Measurements from ENCODE around the gene SYT11.
"Not testable (repeated sequence)": the region's sequence is repeated elsewhere in the genome, so short reads cannot be mapped to it uniquely, and the experiment has no call there.

SYT11 gene

GRCh38 chr1:155890251-155890650 is 30.9 kb downstream of the SYT11 start:
- no peaks in the 10 kb centered on the region for H3K9me3 ChIP-seq (ENCODE audit: insufficient read depth, low read depth, low read length)
- H3K27me3 ChIP-seq (ENCODE audit: insufficient read depth, low read length, poor library complexity, severe bottlenecking) = no peaks in the 10 kb centered on the region
- no peaks in the 10 kb centered on the region for H3K79me2 ChIP-seq (ENCODE audit: insufficient read depth, low read length)
- H3K36me3 ChIP-seq (ENCODE audit: insufficient read depth, low read length) = no peaks in the 10 kb centered on the region
- H3K4me2 ChIP-seq (ENCODE audit: low read depth, low read length, poor library complexity, severe bottlenecking) = no peak overlapping the region
- no peaks in the 10 kb centered on the region for H3K9me2 ChIP-seq (replicated peaks; ENCODE audit: low read depth, low read length)
- H2AFZ ChIP-seq (ENCODE audit: low read length) = no peak overlapping the region
- no peaks in the 10 kb centered on the region for H4K20me1 ChIP-seq (ENCODE audit: insufficient read depth, low read length, poor library complexity, severe bottlenecking)
- H3K9ac ChIP-seq (ENCODE audit: low read depth, low read length, poor library complexity, severe bottlenecking) = no peak overlapping the region
- no peaks in the 10 kb centered on the region for H3F3A ChIP-seq (ENCODE audit: low read depth)
- no peak overlapping the region for H3K4me3 ChIP-seq (ENCODE audit: low read length, poor library complexity, severe bottlenecking)
- TF ChIP-seq CTCF (conservative IDR thresholded peaks at IDR 0.05; ENCODE audit: low read length) = no peak
- H3K4me1 ChIP-seq (ENCODE audit: insufficient read depth, low read length, poor library complexity, severe bottlenecking) = peaks cover 6% of the 10 kb centered on the region

GRCh38 chr1:155892796-155893195 is 33.4 kb downstream of the SYT11 start:
- H3K4me1 ChIP-seq (ENCODE audit: insufficient read depth, low read length, poor library complexity, severe bottlenecking) = peaks cover 6% of the 10 kb centered on the region
- no peaks in the 10 kb centered on the region for H4K20me1 ChIP-seq (ENCODE audit: insufficient read depth, low read length, poor library complexity, severe bottlenecking)
- H3K9me3 ChIP-seq (ENCODE audit: insufficient read depth, low read depth, low read length) = no peaks in the 10 kb centered on the region
- no peaks in the 10 kb centered on the region for H3K27me3 ChIP-seq (ENCODE audit: insufficient read depth, low read length, poor library complexity, severe bottlenecking)
- H2AFZ ChIP-seq (ENCODE audit: low read length) = peak overlapping the region; percentile 64; the same call in 1 of the 2 replicates
- H3F3A ChIP-seq (ENCODE audit: low read depth) = no peaks in the 10 kb centered on the region
- peak overlapping the region; percentile 37 for H3K9ac ChIP-seq (ENCODE audit: low read depth, low read length, poor library complexity, severe bottlenecking)
- H3K36me3 ChIP-seq (ENCODE audit: insufficient read depth, low read length) = no peaks in the 10 kb centered on the region
- H3K4me3 ChIP-seq (ENCODE audit: low read length, poor library complexity, severe bottlenecking) = no peak overlapping the region
- no peaks in the 10 kb centered on the region for H3K9me2 ChIP-seq (replicated peaks; ENCODE audit: low read depth, low read length)
- H3K79me2 ChIP-seq (ENCODE audit: insufficient read depth, low read length) = no peaks in the 10 kb centered on the region
- H3K4me2 ChIP-seq (ENCODE audit: low read depth, low read length, poor library complexity, severe bottlenecking) = peak overlapping the region; percentile 51
- TF ChIP-seq CTCF (conservative IDR thresholded peaks at IDR 0.05; ENCODE audit: low read length) = no peak

GRCh38 chr1:155893389-155894142 is 34.2 kb downstream of the SYT11 start:
- Histone ChIP-seq H3K4me1 (ENCODE audit: insufficient read depth, low read length, poor library complexity, severe bottlenecking) (peaks cover 6% of the 10 kb centered on the region), H3F3A (ENCODE audit: low read depth) (no peaks in the 10 kb centered on the region), H3K4me2 (ENCODE audit: low read depth, low read length, poor library complexity, severe bottlenecking) (peak overlapping the region; percentile 51), H4K20me1 (ENCODE audit: insufficient read depth, low read length, poor library complexity, severe bottlenecking) (no peaks in the 10 kb centered on the region), H3K9ac (ENCODE audit: low read depth, low read length, poor library complexity, severe bottlenecking) (peak overlapping the region; percentile 37), H3K9me2 (replicated peaks; ENCODE audit: low read depth, low read length) (no peaks in the 10 kb centered on the region), H3K79me2 (ENCODE audit: insufficient read depth, low read length) (no peaks in the 10 kb centered on the region), H3K36me3 (ENCODE audit: insufficient read depth, low read length) (no peaks in the 10 kb centered on the region), H2AFZ (ENCODE audit: low read length) (peak overlapping the region; percentile 64), H3K9me3 (ENCODE audit: insufficient read depth, low read depth, low read length) (no peaks in the 10 kb centered on the region), H3K27me3 (ENCODE audit: insufficient read depth, low read length, poor library complexity, severe bottlenecking) (no peaks in the 10 kb centered on the region), H3K4me3 (ENCODE audit: low read length, poor library complexity, severe bottlenecking) (peak overlapping the region; percentile 7)
- TF ChIP-seq CTCF (conservative IDR thresholded peaks at IDR 0.05; ENCODE audit: low read length) = no peak
- no peak for TF ChIP-seq EZH2phosphoT487 (IDR thresholded peaks at IDR 0.05; ENCODE audit: borderline replicate concordance)

- H4K20me1 ChIP-seq (ENCODE audit: insufficient read depth, low read length, poor library complexity, severe bottlenecking); H3K9me2 ChIP-seq (replicated peaks; ENCODE audit: low read depth, low read length); H3K4me2 ChIP-seq (ENCODE audit: low read depth, low read length, poor library complexity, severe bottlenecking); H3K4me1 ChIP-seq (ENCODE audit: insufficient read depth, low read length, poor library complexity, severe bottlenecking); H3K9ac ChIP-seq (ENCODE audit: low read depth, low read length, poor library complexity, severe bottlenecking); H3K79me2 ChIP-seq (ENCODE audit: insufficient read depth, low read length); H3K9me3 ChIP-seq (ENCODE audit: insufficient read depth, low read depth, low read length); H3K4me3 ChIP-seq (ENCODE audit: low read length, poor library complexity, severe bottlenecking); H2AFZ ChIP-seq (ENCODE audit: low read length); H3K27me3 ChIP-seq (ENCODE audit: insufficient read depth, low read length, poor library complexity, severe bottlenecking); H3F3A ChIP-seq (ENCODE audit: low read depth): not testable (repeated sequence)
- H3K36me3 ChIP-seq (ENCODE audit: insufficient read depth, low read length) = peaks cover 17% of the 10 kb centered on the region; the same call in 1 of the 2 replicates
Measured at GRCh38 chr1:155895617-155896016, 36.2 kb downstream of the SYT11 start.

GRCh38 chr1:155896476-155896875 is 37.1 kb downstream of the SYT11 start:
- H3K4me1 ChIP-seq (ENCODE audit: insufficient read depth, low read length, poor library complexity, severe bottlenecking); H3K9ac ChIP-seq (ENCODE audit: low read depth, low read length, poor library complexity, severe bottlenecking); H3K4me2 ChIP-seq (ENCODE audit: low read depth, low read length, poor library complexity, severe bottlenecking); H3K79me2 ChIP-seq (ENCODE audit: insufficient read depth, low read length); H4K20me1 ChIP-seq (ENCODE audit: insufficient read depth, low read length, poor library complexity, severe bottlenecking); H3K9me3 ChIP-seq (ENCODE audit: insufficient read depth, low read depth, low read length); H2AFZ ChIP-seq (ENCODE audit: low read length); H3K27me3 ChIP-seq (ENCODE audit: insufficient read depth, low read length, poor library complexity, severe bottlenecking); H3K9me2 ChIP-seq (replicated peaks; ENCODE audit: low read depth, low read length); H3K4me3 ChIP-seq (ENCODE audit: low read length, poor library complexity, severe bottlenecking); H3F3A ChIP-seq (ENCODE audit: low read depth): not testable (repeated sequence)
- H3K36me3 ChIP-seq (ENCODE audit: insufficient read depth, low read length) = peaks cover 26% of the 10 kb centered on the region; the same call in 1 of the 2 replicates
